Upper lobe of left lung (tissue), 4 donors: Measurements from ENCODE around the gene OPCML.

ENCODE experiments used
- EP300 ChIP-seq, 4 donors: sonication (generic); formaldehyde crosslinking; IDR thresholded peaks; one replicate each; pipeline ENCODE4 v1.5.1; 2017; ENCODE audit warnings: antibody characterized with exemption in 4 of 4, control low read depth in 2 of 4
- TF ChIP-seq, protein P1 (sequence below), 6 experiments: fragments of 450-650 bp in 4 of 6; fragments of 200-600 bp in 2 of 6; sonication (generic) in 2 of 6; IDR thresholded peaks; one replicate each; pipeline ENCODE4 v1.5.1; 2016 to 2019; ENCODE audit warnings: antibody characterized with exemption in 6 of 6

DNA sequence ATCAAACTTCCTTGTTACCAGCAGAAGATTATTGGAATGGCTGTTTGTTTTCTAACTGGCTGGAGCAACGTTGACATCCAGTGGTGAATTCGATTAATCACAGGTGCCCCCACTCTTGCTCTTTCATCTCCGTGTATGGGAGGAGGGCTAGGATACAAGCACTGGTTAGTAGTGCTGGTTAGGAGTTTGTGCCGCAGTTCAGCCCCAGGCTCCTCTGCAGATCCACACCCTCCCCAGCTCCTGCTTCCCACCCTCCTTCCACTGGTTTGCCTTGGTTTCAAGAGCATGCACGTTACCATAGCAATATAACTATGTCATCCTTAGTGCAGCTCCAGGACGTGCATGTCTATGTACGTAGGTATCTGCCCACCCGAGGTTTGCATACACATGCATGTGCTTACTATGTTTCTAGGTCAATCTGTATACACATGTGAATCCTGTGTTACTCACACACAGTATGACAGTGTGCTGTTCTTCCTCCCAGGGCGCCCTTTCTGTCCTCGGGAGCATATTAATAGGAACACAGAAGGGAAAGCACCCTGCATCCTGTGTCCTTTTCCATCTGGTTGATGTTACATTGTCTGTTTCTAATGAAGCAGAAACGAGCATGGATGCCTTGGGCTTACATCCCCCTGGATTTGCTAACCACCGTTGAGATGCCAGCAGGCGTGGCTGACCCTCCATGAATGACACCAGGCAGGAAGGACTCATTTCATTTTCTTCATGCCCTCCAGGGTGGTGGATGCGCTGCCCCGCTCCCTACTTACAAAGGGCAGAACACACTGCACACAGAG lies 539.3 kb downstream of the OPCML start:
- TF ChIP-seq, protein P1, sequence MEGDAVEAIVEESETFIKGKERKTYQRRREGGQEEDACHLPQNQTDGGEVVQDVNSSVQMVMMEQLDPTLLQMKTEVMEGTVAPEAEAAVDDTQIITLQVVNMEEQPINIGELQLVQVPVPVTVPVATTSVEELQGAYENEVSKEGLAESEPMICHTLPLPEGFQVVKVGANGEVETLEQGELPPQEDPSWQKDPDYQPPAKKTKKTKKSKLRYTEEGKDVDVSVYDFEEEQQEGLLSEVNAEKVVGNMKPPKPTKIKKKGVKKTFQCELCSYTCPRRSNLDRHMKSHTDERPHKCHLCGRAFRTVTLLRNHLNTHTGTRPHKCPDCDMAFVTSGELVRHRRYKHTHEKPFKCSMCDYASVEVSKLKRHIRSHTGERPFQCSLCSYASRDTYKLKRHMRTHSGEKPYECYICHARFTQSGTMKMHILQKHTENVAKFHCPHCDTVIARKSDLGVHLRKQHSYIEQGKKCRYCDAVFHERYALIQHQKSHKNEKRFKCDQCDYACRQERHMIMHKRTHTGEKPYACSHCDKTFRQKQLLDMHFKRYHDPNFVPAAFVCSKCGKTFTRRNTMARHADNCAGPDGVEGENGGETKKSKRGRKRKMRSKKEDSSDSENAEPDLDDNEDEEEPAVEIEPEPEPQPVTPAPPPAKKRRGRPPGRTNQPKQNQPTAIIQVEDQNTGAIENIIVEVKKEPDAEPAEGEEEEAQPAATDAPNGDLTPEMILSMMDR (IDR thresholded peaks at IDR 0.05), result no peak
- TF ChIP-seq EP300 (IDR thresholded peaks at IDR 0.05), result no peak
